Activated CD4-positive, alpha-beta T cell treated with anti-CD3 and anti-CD28 coated beads, Interleukin-2, amount 50 U/mL, for 24 hours (primary cell): ENCODE measurements around the gene HIPK1.
"Not testable (repeated sequence)": the region's sequence is repeated elsewhere in the genome, so short reads cannot be mapped to it uniquely, and the experiment has no call there.

Experiments
- DNase-seq, 2 donors: peaks; one replicate each; pipeline ENCODE4 v3.0.0-alpha.2; 2020; ENCODE audit warnings: low read depth in 1 of 2, low spot score in 1 of 2

The HIPK1 gene

DNA sequence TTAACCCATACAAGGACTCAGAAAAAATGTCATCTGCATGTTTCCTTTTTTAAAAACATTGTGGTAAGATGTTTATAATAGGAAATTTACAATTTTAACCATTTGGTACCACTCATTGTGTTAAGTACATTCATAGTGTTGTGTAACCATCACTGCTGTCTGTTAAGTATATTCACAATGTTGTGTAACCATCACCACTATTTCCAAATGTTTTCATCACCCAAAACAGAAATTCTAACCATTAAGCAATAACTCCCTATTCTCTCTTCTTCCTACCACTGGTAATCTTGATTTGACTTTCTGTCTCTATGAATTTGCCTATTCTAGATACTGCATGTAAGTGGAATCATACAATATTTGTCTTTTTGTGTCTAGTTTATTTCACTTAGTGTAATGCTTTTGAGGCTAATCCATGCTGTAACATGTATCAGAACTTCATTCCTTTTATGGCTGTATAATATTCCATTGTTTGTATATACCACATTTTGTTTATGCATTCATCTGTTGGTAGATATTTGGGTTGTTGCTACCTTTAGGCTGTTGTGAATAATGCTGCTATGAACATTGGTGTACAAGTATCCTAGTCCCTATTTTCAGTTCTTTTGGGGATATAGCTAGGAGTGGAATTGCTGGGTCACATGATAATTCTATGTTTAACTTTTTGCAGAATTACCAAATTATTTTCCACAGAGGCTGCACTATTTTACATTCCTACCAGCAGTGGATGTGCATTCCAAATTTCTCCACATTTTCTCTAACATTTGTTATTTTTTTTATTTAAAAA lies 14.1 kb downstream of the HIPK1 start:
- no peak for DNase-seq

DNA sequence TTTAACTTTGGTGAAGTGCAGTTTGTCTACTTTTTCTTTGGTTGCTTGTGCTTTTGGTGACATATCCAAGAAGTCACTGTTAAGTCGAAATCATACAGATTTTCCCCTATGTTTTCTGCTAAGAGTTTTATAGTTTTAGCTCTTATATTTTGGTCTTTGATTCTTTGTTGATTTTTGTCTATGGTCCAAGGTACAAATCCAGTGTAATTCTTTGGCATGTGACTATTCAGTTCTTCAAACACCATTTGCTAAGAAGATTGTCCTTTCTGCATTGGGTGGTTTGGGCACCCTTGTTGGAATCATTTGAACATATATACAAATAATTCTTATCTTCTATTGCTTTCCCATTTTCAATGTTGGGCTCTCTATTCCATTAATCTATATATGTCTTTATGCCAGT lies 16.2 kb downstream of the HIPK1 start:
- DNase-seq: no peak

DNA sequence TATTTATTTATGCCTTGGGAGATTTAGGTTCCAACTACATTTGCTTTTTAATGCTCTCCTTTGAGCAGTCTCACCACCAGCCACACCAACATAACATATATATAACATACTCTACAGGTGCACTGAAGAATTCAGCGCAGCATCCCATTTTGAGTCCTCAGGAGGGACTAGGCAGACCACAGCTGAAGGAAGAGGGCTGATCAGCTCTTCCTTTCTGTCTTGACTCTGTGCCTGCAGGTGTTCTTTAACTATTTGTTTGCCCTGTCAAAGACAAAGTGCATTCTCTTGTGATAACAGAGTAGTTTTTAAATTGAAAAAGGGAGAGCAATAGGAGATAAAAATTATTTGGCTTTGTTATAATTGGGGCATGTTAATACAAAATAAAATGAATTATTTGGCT lies 17.0 kb downstream of the HIPK1 start:
- DNase-seq: no peak

DNA sequence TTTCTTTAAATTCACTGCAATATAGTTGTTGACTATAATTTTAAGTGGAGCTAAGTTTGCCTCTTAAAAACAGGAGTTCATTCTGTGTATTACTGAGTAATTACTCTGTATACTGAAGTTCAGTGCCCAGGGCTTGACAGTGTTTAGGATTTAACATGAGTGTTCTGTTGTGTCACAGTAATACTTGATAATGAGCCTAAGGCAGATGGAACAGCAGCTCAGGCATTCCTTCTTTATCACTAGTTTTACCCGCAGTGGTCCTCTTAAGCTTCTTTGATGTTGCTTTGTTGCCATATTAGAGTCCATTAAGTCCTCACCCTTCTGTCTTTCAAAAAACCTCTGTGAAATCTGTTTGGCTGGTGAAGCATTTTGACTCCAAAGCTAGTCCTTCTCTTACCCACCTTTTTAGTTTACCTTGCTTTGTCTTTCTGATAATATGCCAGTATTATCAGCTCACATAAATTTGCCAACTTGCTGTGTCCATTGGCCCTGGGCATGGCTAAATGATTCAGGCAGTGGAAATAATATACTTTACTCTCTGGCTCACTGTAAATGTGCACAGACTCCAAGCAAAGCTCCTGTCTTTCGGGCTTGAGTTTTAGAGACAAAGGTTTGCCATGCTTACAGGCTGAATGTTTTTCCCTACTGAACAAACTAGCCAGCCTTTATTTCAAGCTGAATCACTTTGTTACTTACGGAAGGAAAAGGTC lies 17.7 kb downstream of the HIPK1 start:
- DNase-seq: no peak

DNA sequence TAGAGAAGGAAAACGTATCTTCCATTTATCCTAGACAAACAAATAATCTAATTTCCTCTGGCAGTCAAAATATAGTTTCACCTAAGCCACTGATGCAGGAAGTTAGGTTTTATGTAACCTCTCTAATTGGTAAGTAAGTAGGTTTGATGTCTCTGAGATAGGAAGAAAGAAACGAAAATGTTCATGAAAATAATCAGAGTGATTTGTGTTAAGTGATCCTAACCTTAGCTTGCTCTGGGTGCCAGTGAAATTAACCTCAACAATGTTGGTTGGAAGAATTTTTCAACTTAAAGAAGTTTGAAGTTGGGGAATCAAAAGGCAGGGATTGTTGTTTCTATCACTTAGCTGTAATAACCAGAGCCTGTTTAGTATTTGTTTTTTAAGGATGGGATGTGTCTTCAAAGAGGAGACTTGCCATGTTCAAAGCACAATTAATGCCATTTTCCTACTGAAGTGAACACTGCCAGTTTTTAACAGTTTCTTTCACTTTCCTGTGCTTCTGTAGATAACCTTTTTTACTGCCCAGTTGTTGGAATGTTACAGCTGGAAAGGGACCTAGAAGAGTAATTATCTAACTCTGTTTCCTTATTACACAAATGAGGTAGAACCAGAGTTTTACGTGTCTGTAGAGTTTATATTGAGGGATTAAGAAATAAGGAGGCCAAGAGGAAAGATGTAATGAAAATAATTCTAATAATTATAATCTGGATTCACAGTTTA lies 18.4 kb downstream of the HIPK1 start:
- no peak for DNase-seq

DNA sequence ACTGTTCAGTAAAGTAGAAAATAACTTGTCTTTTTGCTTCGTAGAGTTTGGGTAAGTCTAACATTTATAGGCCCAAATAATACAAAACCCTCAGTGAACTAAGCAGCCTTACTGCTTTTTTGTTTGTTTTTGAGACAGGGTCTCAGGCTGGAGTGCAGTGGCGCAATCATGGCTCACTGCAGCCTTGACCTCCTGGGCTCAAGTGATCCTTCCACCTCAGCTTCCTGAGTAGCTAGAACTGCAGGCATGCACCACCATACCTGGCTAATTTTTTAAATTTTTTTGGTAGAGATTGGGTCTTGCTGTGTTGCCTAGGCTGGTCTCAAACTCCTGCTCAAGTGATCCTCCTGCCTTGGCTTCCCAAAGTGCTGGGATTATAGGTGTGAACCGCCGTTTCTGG lies 19.0 kb downstream of the HIPK1 start:
- not testable (repeated sequence) for DNase-seq

DNA sequence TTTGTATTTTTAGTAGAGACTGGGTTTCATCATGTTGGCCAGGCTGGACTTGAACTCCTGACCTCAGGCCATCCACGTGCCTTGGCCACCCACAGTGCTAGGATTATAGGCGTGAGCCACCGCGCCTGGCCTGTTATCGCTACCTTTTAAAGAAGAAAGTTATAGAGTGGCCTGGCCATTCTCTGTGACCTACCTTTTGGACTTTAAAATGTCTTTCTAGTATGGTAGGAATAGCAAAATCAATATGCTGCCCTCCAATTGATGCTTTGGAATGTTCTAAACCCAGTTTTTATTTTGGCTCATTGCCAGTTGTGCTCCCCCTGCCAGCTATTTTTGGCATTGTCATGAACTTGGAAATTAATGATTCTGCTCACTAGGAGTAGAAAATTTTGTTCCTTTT lies 19.9 kb downstream of the HIPK1 start:
- no peak for DNase-seq

DNA sequence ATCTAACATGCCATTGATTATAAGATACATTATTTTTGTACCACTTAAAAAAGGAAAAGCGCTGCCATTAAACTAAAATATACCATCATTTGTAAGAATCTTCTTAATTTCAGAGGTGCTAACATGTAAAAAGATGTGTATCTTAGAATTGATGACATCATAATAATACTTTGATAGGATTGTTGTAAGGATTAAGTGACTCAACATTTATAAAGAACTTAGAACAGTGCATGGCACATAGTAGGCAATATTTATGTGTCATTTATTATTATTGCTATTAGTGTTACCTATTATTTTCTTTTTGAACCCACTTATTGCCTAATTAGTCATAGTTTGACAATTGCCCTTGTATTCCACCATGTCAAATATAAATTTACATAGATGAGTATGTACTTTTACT lies 21.8 kb downstream of the HIPK1 start:
- no peak for DNase-seq

DNA sequence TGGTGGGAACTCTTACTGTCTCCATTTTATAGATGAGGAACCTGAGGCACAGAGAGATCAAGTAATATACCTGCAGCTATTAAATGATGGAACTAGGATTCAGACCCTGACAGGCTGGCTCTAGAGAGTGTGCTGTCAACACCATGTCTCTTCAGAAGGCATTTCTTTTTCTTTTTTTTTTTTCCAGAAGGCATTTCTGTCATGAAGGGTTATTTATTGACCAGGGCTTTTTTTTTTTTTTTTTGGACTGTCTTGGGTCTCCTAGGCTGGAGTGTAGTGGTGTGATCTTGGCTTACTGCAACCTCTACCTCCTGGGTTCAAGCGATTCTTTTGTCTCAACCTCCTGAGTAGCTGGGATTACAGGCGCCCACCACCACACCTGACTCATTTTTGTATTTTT lies 22.6 kb downstream of the HIPK1 start:
- no peak for DNase-seq

DNA sequence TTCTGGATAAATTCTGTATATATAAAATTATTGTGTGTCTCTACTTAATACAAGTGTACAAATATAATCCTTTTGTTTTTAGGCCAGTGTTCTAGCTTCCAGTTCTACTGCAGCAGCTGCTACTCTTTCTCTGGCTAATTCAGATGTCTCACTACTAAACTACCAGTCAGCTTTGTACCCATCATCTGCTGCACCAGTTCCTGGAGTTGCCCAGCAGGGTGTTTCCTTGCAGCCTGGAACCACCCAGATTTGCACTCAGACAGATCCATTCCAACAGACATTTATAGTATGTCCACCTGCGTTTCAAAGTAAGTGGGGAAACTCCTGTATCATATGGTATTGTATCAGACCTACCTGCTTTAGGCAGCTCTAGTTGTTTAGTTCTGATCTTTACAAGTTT lies 28.9 kb downstream of the HIPK1 start:
- DNase-seq: no peak

DNA sequence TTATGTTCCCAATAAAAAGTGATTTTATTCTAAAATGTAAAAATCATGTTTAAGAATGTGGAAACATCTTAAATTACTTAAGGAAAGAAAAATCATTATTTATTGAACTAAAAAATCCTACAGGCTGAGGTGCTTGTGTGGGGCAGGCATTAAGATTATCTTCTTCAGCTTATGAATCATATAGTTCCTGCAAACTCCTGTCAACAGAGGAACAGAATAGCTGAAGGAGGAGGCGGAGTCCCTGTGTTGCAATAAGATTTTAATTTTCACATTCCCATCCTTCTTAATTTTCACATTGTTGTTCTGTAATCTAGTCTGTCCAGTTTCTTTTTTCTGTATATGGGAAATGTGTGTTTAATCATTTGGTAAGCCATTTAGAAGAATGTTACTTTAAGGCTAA lies 29.6 kb downstream of the HIPK1 start:
- DNase-seq: no peak

DNA sequence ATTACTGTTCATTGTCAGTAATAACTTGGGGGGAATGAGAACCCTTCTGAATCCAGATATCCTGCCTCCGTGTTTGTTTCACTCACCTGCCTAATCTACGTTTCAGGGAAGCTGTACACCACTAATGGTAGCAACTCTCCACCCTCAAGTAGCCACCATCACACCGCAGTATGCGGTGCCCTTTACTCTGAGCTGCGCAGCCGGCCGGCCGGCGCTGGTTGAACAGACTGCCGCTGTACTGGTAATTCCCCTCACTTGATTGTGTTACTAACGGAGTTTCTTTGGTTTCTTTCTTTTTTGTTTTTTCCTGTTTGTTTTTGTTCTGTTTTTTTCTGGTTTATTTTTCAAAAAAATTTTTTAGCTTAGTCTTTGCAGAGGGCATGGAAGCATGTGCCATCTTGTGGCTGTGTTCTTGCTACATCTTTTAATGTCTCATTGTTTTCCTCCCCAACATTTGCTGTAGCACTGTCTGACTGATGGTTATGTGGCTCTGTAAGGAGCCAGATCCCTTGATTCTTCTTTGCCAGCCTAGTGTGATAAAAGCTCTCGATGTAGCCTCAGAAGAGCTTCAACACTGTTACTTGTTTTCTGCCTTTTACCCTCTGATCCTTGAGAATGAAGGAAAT lies 34.3 kb downstream of the HIPK1 start:
- DNase-seq: no peak

DNA sequence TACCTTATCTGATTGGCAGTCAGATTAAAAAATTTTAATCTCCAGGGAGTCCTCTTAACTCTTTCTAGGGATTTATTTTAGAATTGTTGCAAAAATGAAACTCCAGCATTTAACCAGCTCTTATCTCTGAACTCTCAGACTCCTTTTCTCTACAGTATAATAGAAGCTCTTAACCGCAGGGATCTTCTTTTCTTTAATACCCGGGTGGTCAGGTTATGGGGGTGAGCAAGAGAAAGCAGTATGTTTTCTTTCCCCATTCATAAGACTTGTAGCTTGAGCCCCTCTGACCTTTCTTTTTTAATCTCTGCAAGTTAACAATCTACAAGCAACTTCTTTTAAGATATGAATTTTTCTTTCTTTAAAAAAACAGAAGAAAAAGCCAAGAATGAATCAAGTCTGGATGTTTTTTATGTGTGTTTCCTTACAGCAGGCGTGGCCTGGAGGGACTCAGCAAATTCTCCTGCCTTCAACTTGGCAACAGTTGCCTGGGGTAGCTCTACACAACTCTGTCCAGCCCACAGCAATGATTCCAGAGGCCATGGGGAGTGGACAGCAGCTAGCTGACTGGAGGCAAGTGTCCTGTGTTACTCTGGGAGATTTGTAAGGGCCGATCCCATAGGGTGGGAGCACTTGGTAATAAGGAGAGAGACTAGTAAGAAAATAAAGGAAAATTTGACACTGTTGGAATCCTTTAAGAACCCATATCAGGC lies 36.7 kb downstream of the HIPK1 start:
- DNase-seq: no peak

DNA sequence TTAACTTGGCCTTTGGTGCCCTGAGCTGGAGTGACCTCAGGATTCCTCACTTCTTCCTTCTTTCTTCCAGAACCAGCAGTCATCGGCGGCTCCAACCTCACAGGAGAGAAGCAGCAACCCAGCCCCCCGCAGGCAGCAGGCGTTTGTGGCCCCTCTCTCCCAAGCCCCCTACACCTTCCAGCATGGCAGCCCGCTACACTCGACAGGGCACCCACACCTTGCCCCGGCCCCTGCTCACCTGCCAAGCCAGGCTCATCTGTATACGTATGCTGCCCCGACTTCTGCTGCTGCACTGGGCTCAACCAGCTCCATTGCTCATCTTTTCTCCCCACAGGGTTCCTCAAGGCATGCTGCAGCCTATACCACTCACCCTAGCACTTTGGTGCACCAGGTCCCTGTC lies 43.8 kb downstream of the HIPK1 start:
- no peak for DNase-seq

DNA sequence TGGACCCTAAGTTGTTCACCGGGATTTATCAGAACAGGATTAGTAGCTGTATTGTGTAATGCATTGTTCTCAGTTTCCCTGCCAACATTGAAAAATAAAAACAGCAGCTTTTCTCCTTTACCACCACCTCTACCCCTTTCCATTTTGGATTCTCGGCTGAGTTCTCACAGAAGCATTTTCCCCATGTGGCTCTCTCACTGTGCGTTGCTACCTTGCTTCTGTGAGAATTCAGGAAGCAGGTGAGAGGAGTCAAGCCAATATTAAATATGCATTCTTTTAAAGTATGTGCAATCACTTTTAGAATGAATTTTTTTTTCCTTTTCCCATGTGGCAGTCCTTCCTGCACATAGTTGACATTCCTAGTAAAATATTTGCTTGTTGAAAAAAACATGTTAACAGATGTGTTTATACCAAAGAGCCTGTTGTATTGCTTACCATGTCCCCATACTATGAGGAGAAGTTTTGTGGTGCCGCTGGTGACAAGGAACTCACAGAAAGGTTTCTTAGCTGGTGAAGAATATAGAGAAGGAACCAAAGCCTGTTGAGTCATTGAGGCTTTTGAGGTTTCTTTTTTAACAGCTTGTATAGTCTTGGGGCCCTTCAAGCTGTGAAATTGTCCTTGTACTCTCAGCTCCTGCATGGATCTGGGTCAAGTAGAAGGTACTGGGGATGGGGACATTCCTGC lies 46.2 kb downstream of the HIPK1 start:
- peak in 1 of 2 donors; percentile 2 for DNase-seq

DNA sequence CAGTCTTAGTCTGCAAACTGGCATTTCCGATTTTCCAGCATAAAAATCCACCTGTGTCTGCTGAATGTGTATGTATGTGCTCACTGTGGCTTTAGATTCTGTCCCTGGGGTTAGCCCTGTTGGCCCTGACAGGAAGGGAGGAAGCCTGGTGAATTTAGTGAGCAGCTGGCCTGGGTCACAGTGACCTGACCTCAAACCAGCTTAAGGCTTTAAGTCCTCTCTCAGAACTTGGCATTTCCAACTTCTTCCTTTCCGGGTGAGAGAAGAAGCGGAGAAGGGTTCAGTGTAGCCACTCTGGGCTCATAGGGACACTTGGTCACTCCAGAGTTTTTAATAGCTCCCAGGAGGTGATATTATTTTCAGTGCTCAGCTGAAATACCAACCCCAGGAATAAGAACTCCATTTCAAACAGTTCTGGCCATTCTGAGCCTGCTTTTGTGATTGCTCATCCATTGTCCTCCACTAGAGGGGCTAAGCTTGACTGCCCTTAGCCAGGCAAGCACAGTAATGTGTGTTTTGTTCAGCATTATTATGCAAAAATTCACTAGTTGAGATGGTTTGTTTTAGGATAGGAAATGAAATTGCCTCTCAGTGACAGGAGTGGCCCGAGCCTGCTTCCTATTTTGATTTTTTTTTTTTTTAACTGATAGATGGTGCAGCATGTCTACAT lies 47.6 kb downstream of the HIPK1 start:
- no peak for DNase-seq

DNA sequence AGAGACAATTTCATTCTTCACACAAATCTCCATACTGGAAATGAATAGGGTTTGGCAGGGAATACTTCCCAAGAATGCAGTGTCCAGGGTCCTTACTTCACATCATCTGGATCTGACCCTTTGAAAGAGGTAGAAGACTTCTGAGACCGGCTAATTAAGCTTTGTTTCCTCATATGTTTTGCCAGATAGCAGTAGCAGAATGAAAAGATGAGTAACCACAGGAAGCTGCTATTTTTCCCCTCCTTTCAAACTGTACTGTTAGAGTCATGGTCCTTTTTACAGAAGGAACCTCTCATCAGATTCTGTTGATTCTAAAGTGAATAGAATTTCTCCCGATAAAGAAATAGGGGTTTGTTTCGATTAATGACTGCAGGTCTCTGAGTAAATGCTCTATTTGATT lies 48.8 kb downstream of the HIPK1 start:
- no peak for DNase-seq

DNA sequence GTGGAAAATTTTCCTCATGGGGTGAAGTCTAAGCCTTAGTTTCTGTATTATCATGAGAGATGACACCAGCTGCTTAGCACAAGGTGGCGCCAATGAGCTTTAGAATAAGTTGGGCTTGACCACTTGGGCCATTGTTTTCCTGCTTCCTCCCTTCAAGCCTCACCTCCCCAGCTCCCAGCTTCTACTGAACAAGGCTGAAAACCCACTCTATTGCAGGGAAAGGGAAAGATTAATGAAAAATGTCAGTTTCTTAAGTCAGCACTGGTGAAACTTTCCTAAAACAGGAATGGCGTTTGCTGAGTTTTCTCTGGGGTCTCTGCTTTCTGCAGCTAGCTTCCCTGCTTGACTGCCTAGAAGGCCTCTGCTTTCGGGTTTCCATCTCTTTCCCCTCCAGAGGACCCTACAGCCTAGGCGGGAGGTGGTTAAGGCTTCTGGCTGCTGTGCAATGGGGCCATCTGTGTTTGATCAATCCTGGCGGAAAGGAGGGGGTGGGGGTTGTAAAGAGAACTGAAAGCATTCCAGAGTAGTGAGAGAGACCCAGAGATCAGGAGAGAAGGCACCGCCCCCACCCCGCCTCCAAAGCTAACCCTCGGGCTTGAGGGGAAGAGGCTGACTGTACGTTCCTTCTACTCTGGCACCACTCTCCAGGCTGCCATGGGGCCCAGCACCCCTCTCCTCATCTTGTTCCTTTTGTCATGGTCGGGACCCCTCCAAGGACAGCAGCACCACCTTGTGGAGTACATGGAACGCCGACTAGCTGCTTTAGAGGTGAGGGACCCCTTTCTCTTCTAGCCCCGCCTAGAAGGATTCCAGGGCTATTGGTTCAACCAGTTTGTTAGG lies 50.0 kb downstream of the HIPK1 start, which contains the start of gene OLFML3:
TSS of gene OLFML3 (plus strand) at position 612 of the 840 bp plus-strand sequence. CDS start at position 655, 43 bp downstream.
- DNase-seq: peak in 1 of 2 donors; percentile 27

DNA sequence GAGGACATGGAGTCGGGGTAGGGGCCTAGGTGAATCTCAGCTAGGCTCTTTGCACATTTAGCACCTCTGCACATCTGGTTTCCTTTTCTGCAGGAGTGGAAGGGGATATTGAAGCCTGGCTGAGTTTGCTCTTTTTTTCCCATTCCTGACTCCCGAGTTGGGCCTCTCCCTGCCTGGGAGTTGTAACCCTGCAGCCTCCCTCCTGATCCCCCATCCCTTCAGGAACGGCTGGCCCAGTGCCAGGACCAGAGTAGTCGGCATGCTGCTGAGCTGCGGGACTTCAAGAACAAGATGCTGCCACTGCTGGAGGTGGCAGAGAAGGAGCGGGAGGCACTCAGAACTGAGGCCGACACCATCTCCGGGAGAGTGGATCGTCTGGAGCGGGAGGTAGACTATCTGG lies 51.0 kb downstream of the HIPK1 start:
- DNase-seq: no peak
